CD4-positive, alpha-beta T cell treated with Interferon alpha-2 for 1 hour (primary cell): ENCODE measurements around the gene SH3BP2.

ENCODE experiments used
- DNase-seq, 2 donors: peaks; one replicate each; pipeline ENCODE4 v3.0.0-alpha.2; 2020 to 2022

Gene SH3BP2

GRCh38 chr4:2804449-2804972, 11.6 kb downstream of the SH3BP2 start:
- DNase-seq: no peak

- no peak for DNase-seq
Measured at GRCh38 chr4:2804973-2805501, 12.2 kb downstream of the SH3BP2 start.

GRCh38 chr4:2805712-2806389, 13.0 kb downstream of the SH3BP2 start:
- no peak for DNase-seq

- no peak for DNase-seq
Measured at GRCh38 chr4:2806390-2807355, 13.8 kb downstream of the SH3BP2 start.

GRCh38 chr4:2807571-2807970, 14.7 kb downstream of the SH3BP2 start:
- no peak for DNase-seq

GRCh38 chr4:2808001-2808400, 15.1 kb downstream of the SH3BP2 start:
- DNase-seq: no peak

GRCh38 chr4:2809610-2810180, 16.8 kb downstream of the SH3BP2 start:
- DNase-seq: no peak

- DNase-seq: no peak
Measured at GRCh38 chr4:2810388-2810787, 17.5 kb downstream of the SH3BP2 start.

- peak; percentile 71 to 76 for DNase-seq
Measured at GRCh38 chr4:2811830-2812611, 19.1 kb downstream of the SH3BP2 start.

- DNase-seq: peak in 1 of 2 donors; percentile 36
Measured at GRCh38 chr4:2812612-2813354, 19.9 kb downstream of the SH3BP2 start.

GRCh38 chr4:2813446-2814405, 20.8 kb downstream of the SH3BP2 start:
- no peak for DNase-seq

- DNase-seq: peak in 1 of 2 donors; percentile 38
Measured at GRCh38 chr4:2814627-2815270, 21.9 kb downstream of the SH3BP2 start.

GRCh38 chr4:2816401-2816954, 23.6 kb downstream of the SH3BP2 start:
- DNase-seq: no peak

- DNase-seq: no peak
Measured at GRCh38 chr4:2817137-2817536, 24.3 kb downstream of the SH3BP2 start.

GRCh38 chr4:2817701-2818350, 24.9 kb downstream of the SH3BP2 start:
- DNase-seq: peak in 1 of 2 donors; percentile 40

- DNase-seq: no peak
Measured at GRCh38 chr4:2818351-2818939, 25.6 kb downstream of the SH3BP2 start.

- no peak for DNase-seq
Measured at GRCh38 chr4:2819244-2820215, 26.6 kb downstream of the SH3BP2 start.
